K562 (cell line): ENCODE results near the gene ZNF804A. TPM values are rescaled to one million over a fixed set of nuclear protein-coding genes. Genes with fewer than 3 reads are reported as not detected.

Source experiments
- ATAC-seq: fragments of 200-7000 bp; cut with Tn5 transposase; 3 replicates; pipeline ENCODE4 v1.9.1; 2020; ENCODE audit warnings: moderate library complexity
- BruUV-seq: library from RNA; stranded (reverse); fragments of 400-500 nt; replicated peaks from 2 replicates; lab custom pipeline; 2021; lab: Mats Ljungman, UMichigan
- CTCF ChIA-PET: fragments of 300-600 bp; formaldehyde crosslinking; extraction: SDS; loops from one replicate; lab custom pipeline; 2021; ENCODE audit warnings: low intra/inter-chr PET ratio; lab: Yijun Ruan, JAX
- POLR2A ChIA-PET: fragments of 300-600, 350-650 bp; sonication (Branson Sonifier 250); formaldehyde crosslinking; extraction: SDS; loops from one replicate; lab custom pipeline; 2021; ENCODE audit warnings: antibody characterized with exemption, inconsistent platforms; lab: Yijun Ruan, JAX
- DNase-seq, 4 experiments: peaks; one replicate each; pipeline versions ENCODE4 v3.0.0 to v3.0.0-alpha.2; 2011 to 2018; ENCODE audit warnings: low spot score in 3 of 4, mixed read lengths in 3 of 4; ENCODE audit errors: extremely low read depth in 1 of 4
- FAIRE-seq: peaks from 2 replicates; lab custom pipeline; 2011; peaks lifted over from hg19 to GRCh38; lab: Jason Lieb, UNC
- H2AFZ ChIP-seq: 2 replicates; pipeline ENCODE4 v1.6.0; 2011; ENCODE audit warnings: low read depth, low read length, control low read depth, inconsistent platforms
- H3K27ac ChIP-seq: fragments of 200-600 bp; 3 replicates; pipeline ENCODE4 v1.8.0; 2011; ENCODE audit warnings: low read depth, mild to moderate bottlenecking, control low read depth, inconsistent platforms, low read length, moderate library complexity, mixed read lengths; ENCODE audit errors: extremely low read depth
- H3K27me3 ChIP-seq, 2 experiments: fragments of 300-600 bp in 1 of 2; 2 replicates in 1 of 2; 3 replicates in 1 of 2; pipeline versions ENCODE4 v1.6.0 to v1.8.0; 2011; ENCODE audit warnings: inconsistent platforms in 2 of 2, low read length in 2 of 2, mild to moderate bottlenecking in 1 of 2, mixed read lengths in 1 of 2, moderate library complexity in 1 of 2; ENCODE audit not compliant: control insufficient read depth in 2 of 2, insufficient read depth in 2 of 2
- H3K36me3 ChIP-seq: fragments of 300-600 bp; 3 replicates; pipeline ENCODE4 v1.8.0; 2011; ENCODE audit warnings: mild to moderate bottlenecking, low read length, inconsistent platforms; ENCODE audit not compliant: control insufficient read depth, insufficient read depth
- H3K4me1 ChIP-seq, 2 experiments: fragments of 200-600 bp in 1 of 2; replicated peaks in 1 of 2; 2 replicates in 1 of 2; 3 replicates in 1 of 2; pipeline versions ENCODE4 v1.5.1 to v1.8.0; 2011; ENCODE audit warnings: inconsistent platforms in 2 of 2, low read length in 2 of 2, mild to moderate bottlenecking in 1 of 2, mixed read lengths in 1 of 2, moderate library complexity in 1 of 2; ENCODE audit not compliant: control insufficient read depth in 2 of 2, insufficient read depth in 2 of 2
- H3K4me2 ChIP-seq: 2 replicates; pipeline ENCODE4 v1.6.1; 2011; ENCODE audit warnings: low read length, control low read depth, inconsistent platforms, mixed read lengths; ENCODE audit not compliant: insufficient read depth
- H3K4me3 ChIP-seq: fragments of 200-600 bp; sonication (generic), shearing (Covaris generic); 2 replicates; pipeline ENCODE4 v1.5.1; 2016; ENCODE audit warnings: control low read depth, inconsistent platforms
- H3K79me2 ChIP-seq: fragments of 200-600 bp; 3 replicates; pipeline ENCODE4 v1.8.0; 2011; ENCODE audit warnings: low read length, inconsistent platforms; ENCODE audit not compliant: control insufficient read depth, insufficient read depth
- H3K9ac ChIP-seq, 2 experiments: 2 replicates each; pipeline versions ENCODE4 v1.6.0 to v1.6.1; 2011; ENCODE audit warnings: low read depth in 2 of 2, low read length in 2 of 2, control low read depth in 1 of 2, inconsistent platforms in 1 of 2, mild to moderate bottlenecking in 1 of 2, mixed read lengths in 1 of 2; ENCODE audit not compliant: insufficient read depth in 1 of 2
- H3K9me1 ChIP-seq: one replicate; pipeline ENCODE4 v1.6.0; 2011; ENCODE audit warnings: inconsistent platforms, mild to moderate bottlenecking, low read length, moderate library complexity; ENCODE audit not compliant: control insufficient read depth, insufficient read depth
- H3K9me3 ChIP-seq: replicated peaks from 2 replicates; pipeline ENCODE4 v1.5.1; 2011; ENCODE audit warnings: low read depth, low read length, inconsistent platforms; ENCODE audit not compliant: control insufficient read depth, insufficient read depth
- H4K20me1 ChIP-seq: replicated peaks from 2 replicates; pipeline ENCODE4 v1.6.1; 2011; ENCODE audit warnings: low read length, inconsistent platforms, mixed read lengths; ENCODE audit not compliant: control insufficient read depth, insufficient read depth
- ARHGAP35 ChIP-seq: fragments of 450-650 bp; IDR thresholded peaks from 2 replicates; pipeline ENCODE4 v1.6.1; 2018; ENCODE audit not compliant: partially characterized antibody
- BACH1 ChIP-seq: fragments of 200-800 bp; sonication (Bioruptor generic); IDR thresholded peaks from 2 replicates; pipeline ENCODE4 v1.6.1; 2016; ENCODE audit warnings: missing genetic modification characterization, missing compliant biosample characterization
- BRF2 ChIP-seq: IDR thresholded peaks from 3 replicates; pipeline ENCODE4 v1.6.1; 2011; ENCODE audit warnings: borderline replicate concordance, mild to moderate bottlenecking; ENCODE audit not compliant: insufficient read length, insufficient read depth
- CGGBP1 ChIP-seq: fragments of 250-450 bp; sonication (Bioruptor Pico); IDR thresholded peaks from 2 replicates; pipeline ENCODE4 v1.9.0; 2021; ENCODE audit warnings: mild to moderate bottlenecking
- CREB1 ChIP-seq, 2 experiments: sonication (generic) in 1 of 2; formaldehyde crosslinking in 1 of 2; IDR thresholded peaks; 2 replicates each; pipeline versions ENCODE4 v1.6.1 to v1.8.0; 2012 to 2022; ENCODE audit warnings: inconsistent platforms in 1 of 2, mild to moderate bottlenecking in 1 of 2, missing genetic modification reagents in 1 of 2, moderate library complexity in 1 of 2
- CREB3 ChIP-seq: fragments of 450-650 bp; conservative IDR thresholded peaks from 2 replicates; pipeline ENCODE4 v1.6.1; 2016; ENCODE audit warnings: missing genetic modification characterization, low read depth, mild to moderate bottlenecking, missing compliant biosample characterization, moderate library complexity
- GATAD2B ChIP-seq: fragments of 450-650 bp; IDR thresholded peaks from 2 replicates; pipeline ENCODE4 v1.6.1; 2017; ENCODE audit warnings: mild to moderate bottlenecking, borderline replicate concordance
- POU5F1 ChIP-seq: fragments of 150-350 bp; IDR thresholded peaks from 2 replicates; pipeline ENCODE4 v1.6.1; 2014; ENCODE audit warnings: borderline replicate concordance, low read length, low read depth, mild to moderate bottlenecking; ENCODE audit not compliant: partially characterized antibody
- SAFB ChIP-seq: fragments of 200-400 bp; formaldehyde crosslinking; IDR thresholded peaks from 2 replicates; pipeline ENCODE4 v1.6.1; 2017; ENCODE audit warnings: low read depth, low read length, borderline replicate concordance
- SMARCB1 ChIP-seq: IDR thresholded peaks from 2 replicates; pipeline ENCODE4 v1.6.1; 2011; ENCODE audit warnings: improper control_type of control experiment, low read depth; ENCODE audit not compliant: insufficient read length
- SP1 ChIP-seq: sonication (generic); formaldehyde crosslinking; IDR thresholded peaks from 2 replicates; pipeline ENCODE4 v1.8.1; 2022; ENCODE audit warnings: mild to moderate bottlenecking, missing genetic modification reagents
- TEAD4 ChIP-seq, 2 experiments: sonication (generic) in 1 of 2; formaldehyde crosslinking in 1 of 2; IDR thresholded peaks; 2 replicates each; pipeline versions ENCODE4 v1.6.1 to v1.8.0; 2012 to 2022; ENCODE audit warnings: borderline replicate concordance in 1 of 2, inconsistent platforms in 1 of 2, low read length in 1 of 2, mild to moderate bottlenecking in 1 of 2, missing genetic modification reagents in 1 of 2
- ZNF253 ChIP-seq: fragments of 250-450 bp; sonication (Bioruptor Pico); conservative IDR thresholded peaks from 2 replicates; pipeline ENCODE4 v1.6.1; 2021; ENCODE audit warnings: mild to moderate bottlenecking
- ZNF766 ChIP-seq: fragments of 200-800 bp; sonication (Bioruptor generic); conservative IDR thresholded peaks from 2 replicates; pipeline ENCODE4 v1.6.1; 2016; ENCODE audit warnings: missing genetic modification characterization, missing compliant biosample characterization
- in situ Hi-C: fragments of 300-500 bp; cut with MboI; formaldehyde crosslinking; loops from 4 replicates; pipeline ENCODE4 v1.15.0; 2018; ENCODE audit warnings: inconsistent platforms, mixed read lengths
- intact Hi-C: fragments of 100-400 bp; cut with micrococcal nuclease; formaldehyde crosslinking; loops from 2 replicates; pipeline ENCODE4 v1.14.2; 2022
- polyA plus RNA-seq, 8 experiments: library from polyadenylated mRNA; depleted of rRNA in 4 of 8; stranded (reverse) in 5 of 8; unstranded in 3 of 8; fragments of >200 nt; fragmentation: Nextera tagmentation in 2 of 8; fragmentation: Illumina TruSeq in 1 of 8; extraction: Ambion mirVana in 2 of 8; extraction: Trizol in 1 of 8; gene quantifications; 2 replicates each; pipeline versions ENCODE4 v1.2.1 to v1.2.3, GENCODE V29; 2011 to 2014; ENCODE audit warnings: inconsistent platforms in 1 of 8, missing spikeins in 1 of 8
- total RNA-seq, 7 experiments: library from RNA; depleted of rRNA in 6 of 7; stranded (reverse); fragments of >200 nt in 6 of 7; fragmentation: Illumina TruSeq in 2 of 7; extraction: Trizol in 2 of 7; gene quantifications; 2 replicates each; pipeline versions ENCODE4 v1.2.1 to v1.2.3, GENCODE V29; 2011 to 2021; ENCODE audit warnings: low replicate concordance in 1 of 7

Gene ZNF804A
- total and polyA plus RNA-seq, 9 of the 15 experiments (the other 6 are each of a cell fraction or from before 2014, with no cell fraction given): 0.01 to 1.2 (median 0.73) TPM

GRCh38 chr2:184554736-184555135 is 43.6 kb upstream of the ZNF804A start:
- POLR2A ChIA-PET: no interaction called here

More at GRCh38 chr2:184554736-184555135, 43.6 kb upstream of the ZNF804A start:
- FAIRE-seq: no peak
- no peaks in the 10 kb centered on the region for H3K27me3 ChIP-seq
- no peak for DNase-seq
- TF ChIP-seq ARHGAP35: no peak
- TF ChIP-seq ZNF253: no peak
- TF ChIP-seq ZNF766 (CRISPR knock-in tag): no peak
- TF ChIP-seq CREB3 (tag): no peak
- no peak for TF ChIP-seq SMARCB1
- no peak for TF ChIP-seq GATAD2B
- TF ChIP-seq CREB1 (IDR thresholded peaks at IDR 0.05): no peak
- TF ChIP-seq CREB1 (CRISPR knock-in tag; IDR thresholded peaks at IDR 0.05): no peak
- TF ChIP-seq BRF2: no peak
- TF ChIP-seq SP1: no peak
- no peak for TF ChIP-seq TEAD4 (IDR thresholded peaks at IDR 0.05; ENCODE audit: low read length)
- no peak for TF ChIP-seq TEAD4 (CRISPR knock-in tag; IDR thresholded peaks at IDR 0.05; ENCODE audit: borderline replicate concordance)
- TF ChIP-seq POU5F1: no peak
- TF ChIP-seq CGGBP1 (CRISPR knock-in tag): no peak
- TF ChIP-seq BACH1 (tag): no peak
- TF ChIP-seq SAFB: no peak
- H3K4me1 ChIP-seq: no peaks in the 10 kb centered on the region
- no peak overlapping the region for H3K4me2 ChIP-seq
- no peaks in the 10 kb centered on the region for H3K36me3 ChIP-seq
- intact Hi-C loops (no loop called here), in situ Hi-C loops (no loop called here)
- H3K27ac ChIP-seq: no peak overlapping the region
- no peaks in the 10 kb centered on the region for H3K9me3 ChIP-seq
- H3K79me2 ChIP-seq: no peaks in the 10 kb centered on the region
- no peak overlapping the region for H3K4me3 ChIP-seq
- no peaks in the 10 kb centered on the region for H3K9me1 ChIP-seq
- H4K20me1 ChIP-seq: no peaks in the 10 kb centered on the region
- CTCF ChIA-PET: no interaction called here
- ATAC-seq: no peak
- no peak overlapping the region for H3K9ac ChIP-seq
- no peak overlapping the region for H2AFZ ChIP-seq
- BruUV-seq: no TSS peak
